ENCODE measurements around the gene HTRA1. TPM values are rescaled to one million over a fixed set of nuclear protein-coding genes. Genes with fewer than 3 reads are reported as not detected.

Gene HTRA1
- polyA plus RNA-seq, 1 experiment: 128 TPM

DNA sequence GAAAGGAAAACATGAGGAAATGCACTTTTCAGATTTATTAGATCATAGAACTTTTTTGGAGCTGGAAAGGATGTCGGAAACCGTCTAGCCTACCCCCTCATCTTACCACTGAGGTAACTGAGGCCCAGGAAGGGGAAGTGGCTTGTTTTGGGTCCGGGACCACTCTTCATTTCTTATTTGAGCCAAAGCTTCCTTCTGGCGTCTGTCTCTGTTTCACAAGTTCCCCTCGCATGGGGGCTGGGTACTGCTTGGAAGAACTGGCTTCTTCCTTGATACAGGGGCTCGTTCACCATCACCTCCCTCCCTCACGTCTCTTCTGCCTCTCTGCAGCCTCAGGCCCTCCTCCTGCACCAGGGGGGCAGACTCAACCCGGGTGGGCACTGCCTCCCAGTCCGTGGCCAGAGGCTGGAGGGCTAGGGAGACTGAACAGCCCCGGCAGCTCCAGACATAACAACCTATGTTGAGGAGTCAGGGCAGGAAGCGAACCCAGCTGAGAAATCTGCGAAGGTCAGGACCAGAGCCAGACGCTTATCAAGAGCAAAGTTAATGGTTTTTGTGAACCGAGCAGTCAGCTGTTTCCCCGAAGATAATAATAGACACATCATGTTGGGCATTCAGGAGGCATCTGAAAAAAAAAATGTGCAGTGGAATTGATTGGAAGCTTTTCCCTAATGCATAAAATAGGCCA lies 12.9 kb downstream of the HTRA1 start:
- DNase-seq (ENCODE audit: low read depth): no peak
- CTCF ChIA-PET: no interaction called here
- POLR2A ChIA-PET: no interaction called here
- Histone ChIP-seq H3K36me3 (ENCODE audit: control insufficient read depth, insufficient read depth, low read length) (no peaks in the 10 kb centered on the region), H3K4me3 (ENCODE audit: low read depth, low read length) (no peak overlapping the region), H3K27me3 (ENCODE audit: control insufficient read depth, insufficient read depth, low read length) (no peaks in the 10 kb centered on the region)
- TF ChIP-seq, protein P1, sequence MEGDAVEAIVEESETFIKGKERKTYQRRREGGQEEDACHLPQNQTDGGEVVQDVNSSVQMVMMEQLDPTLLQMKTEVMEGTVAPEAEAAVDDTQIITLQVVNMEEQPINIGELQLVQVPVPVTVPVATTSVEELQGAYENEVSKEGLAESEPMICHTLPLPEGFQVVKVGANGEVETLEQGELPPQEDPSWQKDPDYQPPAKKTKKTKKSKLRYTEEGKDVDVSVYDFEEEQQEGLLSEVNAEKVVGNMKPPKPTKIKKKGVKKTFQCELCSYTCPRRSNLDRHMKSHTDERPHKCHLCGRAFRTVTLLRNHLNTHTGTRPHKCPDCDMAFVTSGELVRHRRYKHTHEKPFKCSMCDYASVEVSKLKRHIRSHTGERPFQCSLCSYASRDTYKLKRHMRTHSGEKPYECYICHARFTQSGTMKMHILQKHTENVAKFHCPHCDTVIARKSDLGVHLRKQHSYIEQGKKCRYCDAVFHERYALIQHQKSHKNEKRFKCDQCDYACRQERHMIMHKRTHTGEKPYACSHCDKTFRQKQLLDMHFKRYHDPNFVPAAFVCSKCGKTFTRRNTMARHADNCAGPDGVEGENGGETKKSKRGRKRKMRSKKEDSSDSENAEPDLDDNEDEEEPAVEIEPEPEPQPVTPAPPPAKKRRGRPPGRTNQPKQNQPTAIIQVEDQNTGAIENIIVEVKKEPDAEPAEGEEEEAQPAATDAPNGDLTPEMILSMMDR (IDR thresholded peaks at IDR 0.05; ENCODE audit: insufficient read depth, low read depth, low read length): no peak

GRCh38 chr10:122475100-122475499 lies 13.7 kb downstream of the HTRA1 start:
- DNase-seq (ENCODE audit: low read depth): no peak
- Histone ChIP-seq H3K36me3 (ENCODE audit: control insufficient read depth, insufficient read depth, low read length) (no peaks in the 10 kb centered on the region), H3K27me3 (ENCODE audit: control insufficient read depth, insufficient read depth, low read length) (no peaks in the 10 kb centered on the region), H3K4me3 (ENCODE audit: low read depth, low read length) (no peak overlapping the region)
- CTCF ChIA-PET: no interaction called here
- TF ChIP-seq, protein P1 (IDR thresholded peaks at IDR 0.05; ENCODE audit: insufficient read depth, low read depth, low read length): no peak
- POLR2A ChIA-PET: no interaction called here

DNA sequence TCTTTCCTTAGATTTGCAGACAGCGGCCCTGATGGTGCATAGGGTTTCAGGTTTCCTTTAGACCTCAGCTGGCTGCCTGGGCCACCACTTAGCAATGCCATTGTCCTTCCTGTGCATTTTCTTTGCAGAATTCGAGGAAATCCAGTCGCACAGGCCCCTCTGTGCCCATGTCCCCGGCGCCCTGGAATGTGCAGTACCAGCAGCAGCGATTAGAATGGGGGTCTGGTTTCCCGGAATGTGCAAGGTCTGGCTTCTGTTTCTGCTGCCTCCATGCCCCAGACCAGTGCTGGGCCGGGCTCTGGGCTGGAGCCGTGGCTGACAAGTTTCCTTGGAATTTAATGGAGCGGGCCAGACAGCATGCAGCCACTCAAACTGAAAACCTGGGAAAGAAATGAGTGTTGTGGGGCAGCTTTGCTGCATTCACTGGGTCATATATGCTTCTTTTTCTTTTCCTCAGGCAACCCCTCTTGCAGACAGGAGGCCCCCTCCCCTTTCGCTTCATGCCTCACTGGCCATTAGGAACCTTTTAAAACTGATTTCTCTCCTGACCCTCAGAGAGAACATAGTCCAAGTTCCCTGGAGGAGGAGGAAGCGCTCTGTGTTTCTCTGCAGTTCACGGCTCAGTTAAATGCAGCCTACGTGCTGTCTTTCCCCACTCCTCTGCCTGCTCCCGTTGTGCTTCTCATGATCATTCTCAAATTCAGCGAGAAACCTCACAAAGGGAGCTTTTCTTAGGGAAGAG lies 14.4 kb downstream of the HTRA1 start:
- CTCF ChIA-PET: no interaction called here
- TF ChIP-seq, protein P1 (IDR thresholded peaks at IDR 0.05; ENCODE audit: insufficient read depth, low read depth, low read length): no peak
- Histone ChIP-seq H3K4me3 (ENCODE audit: low read depth, low read length) (no peak overlapping the region), H3K27me3 (ENCODE audit: control insufficient read depth, insufficient read depth, low read length) (no peaks in the 10 kb centered on the region), H3K36me3 (ENCODE audit: control insufficient read depth, insufficient read depth, low read length) (no peaks in the 10 kb centered on the region)
- POLR2A ChIA-PET: no interaction called here
- no peak for DNase-seq (ENCODE audit: low read depth)

GRCh38 chr10:122476333-122476695 lies 15.0 kb downstream of the HTRA1 start:
- POLR2A ChIA-PET: no interaction called here
- Histone ChIP-seq H3K27me3 (ENCODE audit: control insufficient read depth, insufficient read depth, low read length) (no peaks in the 10 kb centered on the region), H3K4me3 (ENCODE audit: low read depth, low read length) (no peak overlapping the region), H3K36me3 (ENCODE audit: control insufficient read depth, insufficient read depth, low read length) (no peaks in the 10 kb centered on the region)
- TF ChIP-seq, protein P1 (IDR thresholded peaks at IDR 0.05; ENCODE audit: insufficient read depth, low read depth, low read length): no peak
- CTCF ChIA-PET: no interaction called here
- no peak for DNase-seq (ENCODE audit: low read depth)

DNA sequence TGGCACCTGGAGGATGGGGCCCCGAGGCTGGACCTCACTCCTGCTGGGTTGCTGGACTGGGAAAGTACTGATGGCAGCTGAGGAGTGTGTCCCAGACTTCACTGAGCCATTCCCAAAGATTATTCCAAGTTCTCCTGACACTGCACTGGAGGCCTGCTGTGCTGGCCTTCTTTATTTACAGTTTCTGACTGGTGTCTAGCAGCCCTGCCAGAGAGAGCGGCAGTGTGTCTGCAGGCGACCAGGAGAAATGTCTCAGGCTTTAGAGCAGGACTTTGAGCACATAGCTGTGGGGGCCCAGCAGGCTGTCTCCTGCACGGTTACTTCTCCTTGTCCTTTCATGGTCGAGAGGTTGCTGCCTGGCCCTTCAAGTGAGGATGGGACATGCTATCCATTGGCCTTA lies 16.1 kb downstream of the HTRA1 start:
- H3K36me3 ChIP-seq (ENCODE audit: control insufficient read depth, insufficient read depth, low read length): no peaks in the 10 kb centered on the region
- POLR2A ChIA-PET: no interaction called here
- TF ChIP-seq, protein P1 (IDR thresholded peaks at IDR 0.05; ENCODE audit: insufficient read depth, low read depth, low read length): no peak
- no peak overlapping the region for H3K4me3 ChIP-seq (ENCODE audit: low read depth, low read length)
- H3K27me3 ChIP-seq (ENCODE audit: control insufficient read depth, insufficient read depth, low read length): no peaks in the 10 kb centered on the region
- CTCF ChIA-PET: no interaction called here
- no peak for DNase-seq (ENCODE audit: low read depth)

Data from BJ (cell line).